ENCODE results near the gene TTC22.

Gene TTC22

GRCh38 chr1:54835970-54836369 is 34.8 kb upstream of the TTC22 start:
- no peak for DNase-seq
- no peak overlapping the region for H4K8ac ChIP-seq (ENCODE audit: low read depth, low read length)

GRCh38 chr1:54835131-54835898 is 34.2 kb upstream of the TTC22 start:
- H3K27ac ChIP-seq (ENCODE audit: low read depth, low read length), result no peak overlapping the region
- H2AK5ac ChIP-seq (ENCODE audit: low read length), result no peak overlapping the region
- H3K18ac ChIP-seq (ENCODE audit: low read length), result no peak overlapping the region
- no peaks in the 10 kb centered on the region for H3K79me2 ChIP-seq (ENCODE audit: control insufficient read depth, insufficient read depth, low read length)
- H3K36me3 ChIP-seq (ENCODE audit: control insufficient read depth, insufficient read depth, low read length), result no peaks in the 10 kb centered on the region
- no peak overlapping the region for H3K56ac ChIP-seq (ENCODE audit: low read length)
- no peak overlapping the region for H3K4me2 ChIP-seq (ENCODE audit: low read length)
- no peak overlapping the region for H2BK120ac ChIP-seq (ENCODE audit: low read depth, low read length)
- WGBS (ENCODE audit: extremely low coverage, insufficient coverage, low lambda C conversion rate), result no CpG with 5 or more reads among the region's 6 CpGs
- no peak overlapping the region for H2BK15ac ChIP-seq (replicated peaks; ENCODE audit: low read depth)
- DNase-seq, result no peak
- no peak overlapping the region for H4K8ac ChIP-seq (ENCODE audit: low read depth, low read length)
- H3K23ac ChIP-seq (ENCODE audit: low read length), result no peak overlapping the region
- H3K9ac ChIP-seq (ENCODE audit: low read length), result no peak overlapping the region
- no peak overlapping the region for H4K5ac ChIP-seq (ENCODE audit: low read length)
- no peaks in the 10 kb centered on the region for H3K79me1 ChIP-seq (ENCODE audit: low read length)
- no peaks in the 10 kb centered on the region for H3K4me1 ChIP-seq (ENCODE audit: control insufficient read depth, low read depth, low read length)
- H2BK5ac ChIP-seq (ENCODE audit: low read length), result no peak overlapping the region
- H3K4me3 ChIP-seq (ENCODE audit: low read length), result no peak overlapping the region
- no peak overlapping the region for H3K4ac ChIP-seq (ENCODE audit: low read depth, low read length)
- no peaks in the 10 kb centered on the region for H3K27me3 ChIP-seq (ENCODE audit: insufficient read depth, low read length, poor library complexity)

More at GRCh38 chr1:54835970-54836369, 34.8 kb upstream of the TTC22 start:
- no CpG with 5 or more reads among the region's 5 CpGs for WGBS (ENCODE audit: extremely low coverage, insufficient coverage, low lambda C conversion rate)
- H3K36me3 ChIP-seq (ENCODE audit: control insufficient read depth, insufficient read depth, low read length), result no peaks in the 10 kb centered on the region
- H3K9ac ChIP-seq (ENCODE audit: low read length), result no peak overlapping the region
- H2BK5ac ChIP-seq (ENCODE audit: low read length), result no peak overlapping the region
- H3K23ac ChIP-seq (ENCODE audit: low read length), result no peak overlapping the region
- no peak overlapping the region for H2AK5ac ChIP-seq (ENCODE audit: low read length)
- H3K4me3 ChIP-seq (ENCODE audit: low read length), result no peak overlapping the region
- no peak overlapping the region for H3K4ac ChIP-seq (ENCODE audit: low read depth, low read length)
- no peak overlapping the region for H3K18ac ChIP-seq (ENCODE audit: low read length)
- no peak overlapping the region for H2BK120ac ChIP-seq (ENCODE audit: low read depth, low read length)
- no peaks in the 10 kb centered on the region for H3K79me1 ChIP-seq (ENCODE audit: low read length)
- H3K4me2 ChIP-seq (ENCODE audit: low read length), result no peak overlapping the region
- no peak overlapping the region for H3K27ac ChIP-seq (ENCODE audit: low read depth, low read length)
- H4K5ac ChIP-seq (ENCODE audit: low read length), result no peak overlapping the region
- H3K79me2 ChIP-seq (ENCODE audit: control insufficient read depth, insufficient read depth, low read length), result no peaks in the 10 kb centered on the region
- no peak overlapping the region for H2BK15ac ChIP-seq (replicated peaks; ENCODE audit: low read depth)
- no peaks in the 10 kb centered on the region for H3K4me1 ChIP-seq (ENCODE audit: control insufficient read depth, low read depth, low read length)
- no peak overlapping the region for H3K56ac ChIP-seq (ENCODE audit: low read length)
- no peaks in the 10 kb centered on the region for H3K27me3 ChIP-seq (ENCODE audit: insufficient read depth, low read length, poor library complexity)

GRCh38 chr1:54834007-54834541 is 33.0 kb upstream of the TTC22 start:
- Histone ChIP-seq H3K23ac (ENCODE audit: low read length) (no peak overlapping the region), H2BK5ac (ENCODE audit: low read length) (no peak overlapping the region), H3K4ac (ENCODE audit: low read depth, low read length) (no peak overlapping the region), H3K4me2 (ENCODE audit: low read length) (no peak overlapping the region), H4K5ac (ENCODE audit: low read length) (no peak overlapping the region), H3K56ac (ENCODE audit: low read length) (no peak overlapping the region), H3K4me3 (ENCODE audit: low read length) (no peak overlapping the region), H3K36me3 (ENCODE audit: control insufficient read depth, insufficient read depth, low read length) (no peaks in the 10 kb centered on the region), H2BK15ac (replicated peaks; ENCODE audit: low read depth) (no peak overlapping the region), H3K27ac (ENCODE audit: low read depth, low read length) (no peak overlapping the region), H3K9ac (ENCODE audit: low read length) (no peak overlapping the region), H4K8ac (ENCODE audit: low read depth, low read length) (no peak overlapping the region), H2BK120ac (ENCODE audit: low read depth, low read length) (no peak overlapping the region), H3K4me1 (ENCODE audit: control insufficient read depth, low read depth, low read length) (no peaks in the 10 kb centered on the region), H3K27me3 (ENCODE audit: insufficient read depth, low read length, poor library complexity) (no peaks in the 10 kb centered on the region), H3K79me1 (ENCODE audit: low read length) (no peaks in the 10 kb centered on the region), H3K18ac (ENCODE audit: low read length) (no peak overlapping the region), H2AK5ac (ENCODE audit: low read length) (no peak overlapping the region), H3K79me2 (ENCODE audit: control insufficient read depth, insufficient read depth, low read length) (no peaks in the 10 kb centered on the region)
- no CpG with 5 or more reads among the region's 1 CpG for WGBS (ENCODE audit: extremely low coverage, insufficient coverage, low lambda C conversion rate)
- no peak for DNase-seq

- H3K27ac ChIP-seq (ENCODE audit: low read depth, low read length), result no peak overlapping the region
- H4K8ac ChIP-seq (ENCODE audit: low read depth, low read length), result no peak overlapping the region
- no peak overlapping the region for H2BK120ac ChIP-seq (ENCODE audit: low read depth, low read length)
- no peak overlapping the region for H3K56ac ChIP-seq (ENCODE audit: low read length)
- no peak overlapping the region for H2BK15ac ChIP-seq (replicated peaks; ENCODE audit: low read depth)
- H3K4ac ChIP-seq (ENCODE audit: low read depth, low read length), result no peak overlapping the region
- H2BK5ac ChIP-seq (ENCODE audit: low read length), result no peak overlapping the region
- no peak overlapping the region for H3K23ac ChIP-seq (ENCODE audit: low read length)
- H3K27me3 ChIP-seq (ENCODE audit: insufficient read depth, low read length, poor library complexity), result no peaks in the 10 kb centered on the region
- H4K5ac ChIP-seq (ENCODE audit: low read length), result no peak overlapping the region
- no peaks in the 10 kb centered on the region for H3K79me2 ChIP-seq (ENCODE audit: control insufficient read depth, insufficient read depth, low read length)
- no peak overlapping the region for H3K9ac ChIP-seq (ENCODE audit: low read length)
- no peak overlapping the region for H3K18ac ChIP-seq (ENCODE audit: low read length)
- no peak overlapping the region for H3K4me2 ChIP-seq (ENCODE audit: low read length)
- WGBS (ENCODE audit: extremely low coverage, insufficient coverage, low lambda C conversion rate), result no CpG with 5 or more reads among the region's 9 CpGs
- no peak overlapping the region for H2AK5ac ChIP-seq (ENCODE audit: low read length)
- no peak overlapping the region for H3K4me3 ChIP-seq (ENCODE audit: low read length)
- H3K36me3 ChIP-seq (ENCODE audit: control insufficient read depth, insufficient read depth, low read length), result no peaks in the 10 kb centered on the region
- H3K4me1 ChIP-seq (ENCODE audit: control insufficient read depth, low read depth, low read length), result no peaks in the 10 kb centered on the region
- no peak for DNase-seq
- H3K79me1 ChIP-seq (ENCODE audit: low read length), result no peaks in the 10 kb centered on the region
Measured at GRCh38 chr1:54833121-54833520, 32.0 kb upstream of the TTC22 start.

- Histone ChIP-seq H3K79me2 (ENCODE audit: control insufficient read depth, insufficient read depth, low read length) (no peaks in the 10 kb centered on the region), H3K23ac (ENCODE audit: low read length) (no peak overlapping the region), H3K18ac (ENCODE audit: low read length) (no peak overlapping the region), H3K27ac (ENCODE audit: low read depth, low read length) (no peak overlapping the region), H2BK5ac (ENCODE audit: low read length) (no peak overlapping the region), H4K8ac (ENCODE audit: low read depth, low read length) (no peak overlapping the region), H3K4me2 (ENCODE audit: low read length) (no peak overlapping the region), H2BK15ac (replicated peaks; ENCODE audit: low read depth) (no peak overlapping the region), H3K36me3 (ENCODE audit: control insufficient read depth, insufficient read depth, low read length) (no peaks in the 10 kb centered on the region), H2BK120ac (ENCODE audit: low read depth, low read length) (no peak overlapping the region), H3K56ac (ENCODE audit: low read length) (no peak overlapping the region), H3K27me3 (ENCODE audit: insufficient read depth, low read length, poor library complexity) (no peaks in the 10 kb centered on the region), H4K5ac (ENCODE audit: low read length) (no peak overlapping the region), H2AK5ac (ENCODE audit: low read length) (no peak overlapping the region), H3K4ac (ENCODE audit: low read depth, low read length) (no peak overlapping the region), H3K4me1 (ENCODE audit: control insufficient read depth, low read depth, low read length) (no peaks in the 10 kb centered on the region), H3K4me3 (ENCODE audit: low read length) (no peak overlapping the region), H3K79me1 (ENCODE audit: low read length) (no peaks in the 10 kb centered on the region), H3K9ac (ENCODE audit: low read length) (no peak overlapping the region)
- DNase-seq, result no peak
- WGBS (ENCODE audit: extremely low coverage, insufficient coverage, low lambda C conversion rate), result no CpG with 5 or more reads among the region's 4 CpGs
Measured at GRCh38 chr1:54826226-54826816, 25.2 kb upstream of the TTC22 start.

Data from mesendoderm (in vitro differentiated cells).